GM12878 (cell line): ENCODE results near the gene ZNF772. TPM values are rescaled to one million over a fixed set of nuclear protein-coding genes. Genes with fewer than 3 reads are reported as not detected.

ENCODE experiments used
- LARP7 ChIP-seq: fragments of 450-650 bp; IDR thresholded peaks from 2 replicates; pipeline ENCODE4 v1.6.1; 2017; ENCODE audit warnings: mild to moderate bottlenecking
- RCOR1 ChIP-seq: conservative IDR thresholded peaks from 2 replicates; pipeline ENCODE4 v1.6.1; 2012; ENCODE audit warnings: low read depth, low read length, improper control_type of control experiment
- ZNF24 ChIP-seq: fragments of 450-650 bp; IDR thresholded peaks from 2 replicates; pipeline ENCODE4 v1.6.1; 2017; ENCODE audit warnings: antibody characterized with exemption, mild to moderate bottlenecking
- ZNF274 ChIP-seq: IDR thresholded peaks from one replicate; pipeline ENCODE4 v1.8.0; 2011; ENCODE audit not compliant: insufficient read length, insufficient read depth
- ZSCAN29 ChIP-seq: fragments of 450-650 bp; IDR thresholded peaks from 2 replicates; pipeline ENCODE4 v1.6.1; 2017; ENCODE audit warnings: mild to moderate bottlenecking, moderate library complexity
- polyA plus RNA-seq, 11 experiments: library from polyadenylated mRNA; depleted of rRNA in 4 of 11; unstranded in 6 of 11; stranded (reverse) in 5 of 11; fragments of >200 nt; fragmentation: Nextera tagmentation in 4 of 11; fragmentation: Illumina TruSeq in 1 of 11; extraction: Ambion mirVana in 4 of 11; extraction: Trizol in 1 of 11; gene quantifications; 1 replicate in 1 of 11; 2 replicates in 10 of 11; pipeline versions ENCODE4 v1.2.1 to v1.2.3, GENCODE V29; 2011 to 2016; ENCODE audit warnings: inconsistent platforms in 2 of 11, missing spikeins in 2 of 11, low read depth in 1 of 11
- total RNA-seq, 4 experiments: library from RNA; depleted of rRNA in 3 of 4; stranded (reverse); fragments of >200 nt in 3 of 4; fragmentation: Illumina TruSeq in 1 of 4; extraction: Trizol in 1 of 4; gene quantifications; 2 replicates each; pipeline versions ENCODE4 v1.2.1 to v1.2.3, GENCODE V29; 2013 to 2021
- TF ChIP-seq, protein P1 (sequence below): fragments of 450-650 bp; formaldehyde crosslinking; IDR thresholded peaks from 2 replicates; pipeline ENCODE4 v1.5.0; 2022; ENCODE audit warnings: mild to moderate bottlenecking, missing genetic modification characterization
- TF ChIP-seq, protein P2 (sequence below): IDR thresholded peaks from 2 replicates; pipeline ENCODE4 v1.6.1; 2012; ENCODE audit warnings: mild to moderate bottlenecking, low read depth, low read length
- TF ChIP-seq, protein P3 (sequence below): fragments of 150-350 bp; IDR thresholded peaks from 2 replicates; pipeline ENCODE4 v1.6.1; 2014; ENCODE audit warnings: mild to moderate bottlenecking, low read depth, low read length

The ZNF772 gene
- total and polyA plus RNA-seq, 10 of the 15 experiments (the other 5 are each of a cell fraction or from before 2014, with no cell fraction given) = 0.42 to 8.7 (median 3.8) TPM

DNA sequence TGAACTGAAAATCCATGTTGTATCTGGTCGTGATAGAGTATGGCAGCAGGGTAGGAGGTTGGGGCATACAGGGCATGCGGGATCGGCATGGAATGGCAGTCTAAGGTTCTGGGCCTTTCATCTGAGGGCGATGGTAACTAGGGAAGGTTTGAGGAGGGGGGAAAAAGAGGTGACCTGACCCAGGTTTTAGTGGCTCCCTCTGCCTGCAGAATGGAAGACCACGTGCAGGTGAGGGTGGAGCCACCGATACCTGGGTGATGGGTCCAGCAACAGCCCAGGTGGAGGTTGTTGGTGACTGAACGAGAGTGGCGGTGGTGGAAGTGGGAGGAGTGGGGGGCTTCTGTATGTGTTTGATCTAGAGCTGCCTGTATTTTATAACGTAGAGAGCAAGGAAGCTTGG, 38.4 kb downstream of the ZNF772 start (continued):
- TF ChIP-seq, protein P1, sequence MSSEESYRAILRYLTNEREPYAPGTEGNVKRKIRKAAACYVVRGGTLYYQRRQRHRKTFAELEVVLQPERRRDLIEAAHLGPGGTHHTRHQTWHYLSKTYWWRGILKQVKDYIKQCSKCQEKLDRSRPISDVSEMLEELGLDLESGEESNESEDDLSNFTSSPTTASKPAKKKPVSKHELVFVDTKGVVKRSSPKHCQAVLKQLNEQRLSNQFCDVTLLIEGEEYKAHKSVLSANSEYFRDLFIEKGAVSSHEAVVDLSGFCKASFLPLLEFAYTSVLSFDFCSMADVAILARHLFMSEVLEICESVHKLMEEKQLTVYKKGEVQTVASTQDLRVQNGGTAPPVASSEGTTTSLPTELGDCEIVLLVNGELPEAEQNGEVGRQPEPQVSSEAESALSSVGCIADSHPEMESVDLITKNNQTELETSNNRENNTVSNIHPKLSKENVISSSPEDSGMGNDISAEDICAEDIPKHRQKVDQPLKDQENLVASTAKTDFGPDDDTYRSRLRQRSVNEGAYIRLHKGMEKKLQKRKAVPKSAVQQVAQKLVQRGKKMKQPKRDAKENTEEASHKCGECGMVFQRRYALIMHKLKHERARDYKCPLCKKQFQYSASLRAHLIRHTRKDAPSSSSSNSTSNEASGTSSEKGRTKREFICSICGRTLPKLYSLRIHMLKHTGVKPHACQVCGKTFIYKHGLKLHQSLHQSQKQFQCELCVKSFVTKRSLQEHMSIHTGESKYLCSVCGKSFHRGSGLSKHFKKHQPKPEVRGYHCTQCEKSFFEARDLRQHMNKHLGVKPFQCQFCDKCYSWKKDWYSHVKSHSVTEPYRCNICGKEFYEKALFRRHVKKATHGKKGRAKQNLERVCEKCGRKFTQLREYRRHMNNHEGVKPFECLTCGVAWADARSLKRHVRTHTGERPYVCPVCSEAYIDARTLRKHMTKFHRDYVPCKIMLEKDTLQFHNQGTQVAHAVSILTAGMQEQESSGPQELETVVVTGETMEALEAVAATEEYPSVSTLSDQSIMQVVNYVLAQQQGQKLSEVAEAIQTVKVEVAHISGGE = no peak
- no peak for TF ChIP-seq RCOR1
- TF ChIP-seq ZSCAN29 = no peak
- TF ChIP-seq, protein P2, sequence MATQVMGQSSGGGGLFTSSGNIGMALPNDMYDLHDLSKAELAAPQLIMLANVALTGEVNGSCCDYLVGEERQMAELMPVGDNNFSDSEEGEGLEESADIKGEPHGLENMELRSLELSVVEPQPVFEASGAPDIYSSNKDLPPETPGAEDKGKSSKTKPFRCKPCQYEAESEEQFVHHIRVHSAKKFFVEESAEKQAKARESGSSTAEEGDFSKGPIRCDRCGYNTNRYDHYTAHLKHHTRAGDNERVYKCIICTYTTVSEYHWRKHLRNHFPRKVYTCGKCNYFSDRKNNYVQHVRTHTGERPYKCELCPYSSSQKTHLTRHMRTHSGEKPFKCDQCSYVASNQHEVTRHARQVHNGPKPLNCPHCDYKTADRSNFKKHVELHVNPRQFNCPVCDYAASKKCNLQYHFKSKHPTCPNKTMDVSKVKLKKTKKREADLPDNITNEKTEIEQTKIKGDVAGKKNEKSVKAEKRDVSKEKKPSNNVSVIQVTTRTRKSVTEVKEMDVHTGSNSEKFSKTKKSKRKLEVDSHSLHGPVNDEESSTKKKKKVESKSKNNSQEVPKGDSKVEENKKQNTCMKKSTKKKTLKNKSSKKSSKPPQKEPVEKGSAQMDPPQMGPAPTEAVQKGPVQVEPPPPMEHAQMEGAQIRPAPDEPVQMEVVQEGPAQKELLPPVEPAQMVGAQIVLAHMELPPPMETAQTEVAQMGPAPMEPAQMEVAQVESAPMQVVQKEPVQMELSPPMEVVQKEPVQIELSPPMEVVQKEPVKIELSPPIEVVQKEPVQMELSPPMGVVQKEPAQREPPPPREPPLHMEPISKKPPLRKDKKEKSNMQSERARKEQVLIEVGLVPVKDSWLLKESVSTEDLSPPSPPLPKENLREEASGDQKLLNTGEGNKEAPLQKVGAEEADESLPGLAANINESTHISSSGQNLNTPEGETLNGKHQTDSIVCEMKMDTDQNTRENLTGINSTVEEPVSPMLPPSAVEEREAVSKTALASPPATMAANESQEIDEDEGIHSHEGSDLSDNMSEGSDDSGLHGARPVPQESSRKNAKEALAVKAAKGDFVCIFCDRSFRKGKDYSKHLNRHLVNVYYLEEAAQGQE = no peak
- TF ChIP-seq ZNF274 = no peak
- TF ChIP-seq, protein P3, sequence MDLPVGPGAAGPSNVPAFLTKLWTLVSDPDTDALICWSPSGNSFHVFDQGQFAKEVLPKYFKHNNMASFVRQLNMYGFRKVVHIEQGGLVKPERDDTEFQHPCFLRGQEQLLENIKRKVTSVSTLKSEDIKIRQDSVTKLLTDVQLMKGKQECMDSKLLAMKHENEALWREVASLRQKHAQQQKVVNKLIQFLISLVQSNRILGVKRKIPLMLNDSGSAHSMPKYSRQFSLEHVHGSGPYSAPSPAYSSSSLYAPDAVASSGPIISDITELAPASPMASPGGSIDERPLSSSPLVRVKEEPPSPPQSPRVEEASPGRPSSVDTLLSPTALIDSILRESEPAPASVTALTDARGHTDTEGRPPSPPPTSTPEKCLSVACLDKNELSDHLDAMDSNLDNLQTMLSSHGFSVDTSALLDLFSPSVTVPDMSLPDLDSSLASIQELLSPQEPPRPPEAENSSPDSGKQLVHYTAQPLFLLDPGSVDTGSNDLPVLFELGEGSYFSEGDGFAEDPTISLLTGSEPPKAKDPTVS = no peak
- TF ChIP-seq ZNF24 = no peak
- no peak for TF ChIP-seq LARP7
